GM10248 (cell line): ENCODE measurements around the gene ATP5ME.

Experiments
- CTCF ChIA-PET: fragments of 300-600 bp; sonication (Branson Sonifier 250); formaldehyde crosslinking; extraction: SDS; loops from one replicate; lab custom pipeline; 2021; ENCODE audit warnings: antibody characterized with exemption; lab: Yijun Ruan, JAX
- POLR2A ChIA-PET: fragments of 350-650 bp; sonication (Branson Sonifier 250); formaldehyde crosslinking; extraction: SDS; loops from one replicate; lab custom pipeline; 2020; ENCODE audit warnings: antibody characterized with exemption; lab: Yijun Ruan, JAX
- DNase-seq: peaks from one replicate; pipeline ENCODE4 v3.0.0; 2012; ENCODE audit errors: extremely low spot score
- CTCF ChIP-seq: IDR thresholded peaks from 2 replicates; pipeline ENCODE4 v1.5.1; 2012; ENCODE audit warnings: mild to moderate bottlenecking, low read depth; ENCODE audit errors: extremely low read depth, missing control alignments, control extremely low read depth

The ATP5ME gene

DNA sequence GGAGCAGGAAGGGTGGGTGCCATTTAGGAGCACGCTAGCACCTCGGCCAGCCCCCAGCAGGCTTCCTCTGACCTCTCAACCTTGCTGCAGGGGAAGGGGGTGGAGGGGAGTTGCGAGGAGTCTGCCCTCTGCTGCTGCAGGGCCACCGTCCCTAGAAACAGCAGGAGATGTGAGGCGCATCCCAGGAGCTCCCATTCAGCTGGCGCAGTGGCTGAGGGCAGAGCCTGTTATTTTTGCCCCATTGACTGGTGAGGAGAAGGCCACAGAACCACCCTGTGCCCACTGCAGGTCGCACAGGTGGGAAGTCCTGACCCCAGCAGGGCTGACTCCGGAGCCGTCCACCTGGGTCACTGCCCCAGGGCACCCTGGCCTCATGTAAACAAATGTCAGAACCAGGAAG lies 40.7 kb downstream of the ATP5ME start:
- ChIA-PET POLR2A (no interaction called here), CTCF (no interaction called here)
- no peak for TF ChIP-seq CTCF

GRCh38 chr4:632926-633325 lies 41.1 kb downstream of the ATP5ME start:
- no peak for TF ChIP-seq CTCF
- POLR2A ChIA-PET: no interaction called here
- CTCF ChIA-PET: no interaction called here
- no peak for DNase-seq

More for the DNA sequence above, 40.7 kb downstream of the ATP5ME start:
- DNase-seq: no peak

- no peak for DNase-seq
- POLR2A ChIA-PET: no interaction called here
- no peak for TF ChIP-seq CTCF
- CTCF ChIA-PET: no interaction called here
Measured at GRCh38 chr4:632196-632790, 41.8 kb downstream of the ATP5ME start.

DNA sequence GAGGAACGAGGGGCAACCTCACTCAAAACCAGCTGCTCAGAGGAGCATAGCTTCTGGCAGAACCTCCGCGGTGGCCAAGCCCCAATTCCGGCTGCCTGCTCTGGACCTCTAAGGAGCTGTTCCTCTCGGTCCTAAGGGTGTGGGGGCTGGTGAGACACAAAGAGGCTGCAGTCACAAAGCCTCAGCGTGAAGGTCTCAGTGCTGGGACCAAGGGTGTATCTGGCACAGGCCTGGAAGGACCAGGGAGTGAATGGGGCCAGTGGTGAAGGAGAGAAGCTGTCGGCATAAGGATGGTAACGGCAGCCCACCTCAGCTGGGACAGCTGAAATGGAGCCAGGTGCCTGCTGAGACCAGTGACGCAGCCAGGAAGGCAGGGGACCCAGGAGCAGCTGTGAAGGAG lies 43.4 kb downstream of the ATP5ME start:
- ChIA-PET CTCF (no interaction called here), POLR2A (no interaction called here)
- no peak for TF ChIP-seq CTCF
- no peak for DNase-seq

- POLR2A ChIA-PET: no interaction called here
- no peak for DNase-seq
- CTCF ChIA-PET: no interaction called here
- no peak for TF ChIP-seq CTCF
Measured at GRCh38 chr4:629915-630641, 44.0 kb downstream of the ATP5ME start.

DNA sequence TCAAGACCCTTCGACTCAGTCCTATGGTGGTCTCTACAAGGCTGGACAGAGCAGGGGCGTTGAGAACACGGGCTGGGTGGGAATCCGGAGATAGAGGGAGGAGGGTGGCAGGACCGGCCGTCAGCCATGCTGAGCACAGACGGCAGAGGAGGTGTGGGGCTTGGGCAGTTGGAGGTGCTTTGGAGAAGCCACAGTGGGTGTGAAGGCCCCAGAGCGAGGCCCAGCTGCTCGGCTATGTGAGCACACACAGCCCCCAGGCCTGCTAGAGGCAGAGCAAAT lies 44.5 kb downstream of the ATP5ME start:
- CTCF ChIA-PET: no interaction called here

More for the DNA sequence above, 44.5 kb downstream of the ATP5ME start:
- POLR2A ChIA-PET: no interaction called here
- TF ChIP-seq CTCF: no peak
- no peak for DNase-seq
